ENCODE measurements around the gene HBG1.

DNA sequence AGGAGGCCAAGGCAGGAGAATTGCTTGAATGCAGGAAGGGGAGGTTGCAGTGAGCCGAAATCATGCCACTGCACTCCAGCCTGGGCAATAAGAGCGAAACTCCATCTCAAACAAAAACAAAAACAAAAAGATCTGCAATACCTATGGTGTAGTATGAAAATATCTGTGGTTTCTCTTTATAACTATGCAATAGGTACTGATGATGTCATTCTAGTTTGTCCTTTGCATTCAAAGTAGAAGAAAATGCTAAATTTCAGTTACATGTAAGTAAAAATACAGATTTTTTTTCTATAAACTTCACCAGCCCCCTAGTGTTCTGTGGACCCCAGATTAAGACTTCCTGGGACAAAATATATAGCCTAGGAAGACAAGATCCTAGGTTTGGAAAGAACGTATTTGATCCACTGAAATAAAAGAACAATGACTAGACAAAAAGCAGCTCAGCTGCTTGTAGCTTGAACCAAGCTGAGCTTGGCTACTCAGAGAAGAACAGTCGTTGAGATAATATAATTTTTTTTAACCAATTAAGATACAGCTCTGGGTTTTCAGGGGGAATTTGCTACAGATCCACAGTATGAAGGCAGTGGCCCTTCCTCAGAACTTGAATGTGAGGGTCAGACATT lies 22.8 kb upstream of the HBG1 start:
- TF ChIP-seq, protein P1, sequence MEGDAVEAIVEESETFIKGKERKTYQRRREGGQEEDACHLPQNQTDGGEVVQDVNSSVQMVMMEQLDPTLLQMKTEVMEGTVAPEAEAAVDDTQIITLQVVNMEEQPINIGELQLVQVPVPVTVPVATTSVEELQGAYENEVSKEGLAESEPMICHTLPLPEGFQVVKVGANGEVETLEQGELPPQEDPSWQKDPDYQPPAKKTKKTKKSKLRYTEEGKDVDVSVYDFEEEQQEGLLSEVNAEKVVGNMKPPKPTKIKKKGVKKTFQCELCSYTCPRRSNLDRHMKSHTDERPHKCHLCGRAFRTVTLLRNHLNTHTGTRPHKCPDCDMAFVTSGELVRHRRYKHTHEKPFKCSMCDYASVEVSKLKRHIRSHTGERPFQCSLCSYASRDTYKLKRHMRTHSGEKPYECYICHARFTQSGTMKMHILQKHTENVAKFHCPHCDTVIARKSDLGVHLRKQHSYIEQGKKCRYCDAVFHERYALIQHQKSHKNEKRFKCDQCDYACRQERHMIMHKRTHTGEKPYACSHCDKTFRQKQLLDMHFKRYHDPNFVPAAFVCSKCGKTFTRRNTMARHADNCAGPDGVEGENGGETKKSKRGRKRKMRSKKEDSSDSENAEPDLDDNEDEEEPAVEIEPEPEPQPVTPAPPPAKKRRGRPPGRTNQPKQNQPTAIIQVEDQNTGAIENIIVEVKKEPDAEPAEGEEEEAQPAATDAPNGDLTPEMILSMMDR (conservative IDR thresholded peaks at IDR 0.05; ENCODE audit: low read depth, low read length): no peak
- TF ChIP-seq EZH2 (IDR thresholded peaks at IDR 0.05; ENCODE audit: low read length, unreplicated experiment): no peak
- no peak for TF ChIP-seq EZH2phosphoT487 (IDR thresholded peaks at IDR 0.05; ENCODE audit: borderline replicate concordance, low read length)
